ENCODE results near the gene WDR6. TPM values are rescaled to one million over a fixed set of nuclear protein-coding genes. Genes with fewer than 3 reads are reported as not detected.

The WDR6 gene
- total RNA-seq, 1 donor from 2014 or later: 54.3 TPM

DNA sequence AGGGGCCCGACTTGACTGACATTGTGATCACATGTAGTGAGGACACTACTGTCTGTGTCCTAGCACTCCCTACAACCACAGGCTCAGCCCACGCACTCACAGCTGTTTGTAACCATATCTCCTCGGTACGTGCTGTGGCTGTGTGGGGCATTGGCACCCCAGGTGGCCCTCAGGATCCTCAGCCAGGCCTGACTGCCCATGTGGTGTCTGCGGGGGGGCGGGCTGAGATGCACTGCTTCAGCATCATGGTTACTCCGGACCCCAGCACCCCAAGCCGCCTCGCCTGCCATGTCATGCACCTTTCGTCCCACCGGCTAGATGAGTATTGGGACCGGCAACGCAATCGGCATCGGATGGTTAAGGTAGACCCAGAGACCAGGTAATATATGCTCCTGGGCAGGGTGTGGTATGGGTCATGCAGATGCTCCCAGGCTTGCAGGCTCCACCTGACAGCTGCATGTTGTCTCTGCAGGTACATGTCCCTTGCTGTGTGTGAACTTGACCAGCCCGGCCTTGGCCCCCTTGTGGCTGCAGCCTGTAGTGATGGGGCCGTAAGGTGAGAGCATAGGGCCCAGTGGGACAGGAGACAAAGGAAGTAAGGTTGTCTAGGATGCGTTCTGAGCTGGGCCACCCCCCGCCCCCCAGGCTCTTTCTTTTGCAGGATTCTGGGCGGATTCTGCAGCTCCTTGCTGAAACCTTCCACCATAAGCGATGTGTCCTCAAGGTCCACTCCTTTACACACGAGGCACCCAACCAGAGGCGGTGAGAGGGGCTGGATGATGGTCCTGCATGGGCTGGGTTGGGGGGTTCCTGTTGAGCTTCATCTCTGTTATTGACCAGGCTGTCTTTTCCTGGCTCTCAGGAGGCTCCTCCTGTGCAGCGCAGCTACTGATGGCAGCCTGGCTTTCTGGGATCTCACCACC is 6.8 kb downstream of the WDR6 start:
- Histone ChIP-seq H3K36me3 (ENCODE audit: control insufficient read depth in 3 of 3, insufficient read depth in 3 of 3, low read length in 3 of 3) (peaks cover 38 to 42% (median 39%) of the 10 kb centered on the region in 3 donors), H3K9me3 (ENCODE audit: control insufficient read depth in 3 of 3, low read length in 3 of 3) (no peaks in the 10 kb centered on the region), H3K27ac (ENCODE audit: low read depth, low read length) (peak overlapping the region; percentile 82), H3K4me1 (ENCODE audit: control insufficient read depth in 3 of 3, insufficient read depth in 3 of 3, low read length in 3 of 3) (peaks cover 36 to 48% (median 47%) of the 10 kb centered on the region in 3 donors), H3K27me3 (ENCODE audit: control insufficient read depth in 3 of 3, insufficient read depth in 3 of 3, low read length in 3 of 3) (no peaks in the 10 kb centered on the region), H3K4me3 (ENCODE audit: low read length in 3 of 3) (no peak overlapping the region), H3K9ac (ENCODE audit: low read depth in 1 of 3, low read length in 3 of 3) (peak overlapping the region in 2 of 3 donors; percentile 57 to 73)

DNA sequence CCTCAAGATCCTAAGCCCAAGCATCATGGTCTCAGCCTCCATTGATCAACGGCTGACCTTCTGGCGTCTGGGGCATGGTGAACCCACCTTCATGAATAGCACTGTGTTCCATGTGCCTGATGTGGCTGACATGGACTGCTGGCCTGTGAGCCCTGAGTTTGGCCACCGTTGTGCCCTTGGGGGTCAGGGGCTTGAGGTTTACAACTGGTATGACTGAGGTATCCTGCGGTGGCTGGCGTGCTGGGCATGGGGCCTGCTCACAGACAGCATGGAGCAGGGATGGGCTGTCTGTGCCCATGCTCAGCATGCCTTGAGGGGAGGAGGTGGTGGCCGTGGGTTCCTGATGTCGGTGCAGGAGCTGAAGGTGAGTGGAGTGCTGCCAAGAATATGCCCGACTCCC is 7.9 kb downstream of the WDR6 start:
- peaks cover 41 to 54% (median 54%) of the 10 kb centered on the region in 3 donors for H3K4me1 ChIP-seq (ENCODE audit: control insufficient read depth in 3 of 3, insufficient read depth in 3 of 3, low read length in 3 of 3)
- H3K27me3 ChIP-seq (ENCODE audit: control insufficient read depth in 3 of 3, insufficient read depth in 3 of 3, low read length in 3 of 3): no peaks in the 10 kb centered on the region
- peaks cover 36 to 42% (median 39%) of the 10 kb centered on the region in 3 donors for H3K36me3 ChIP-seq (ENCODE audit: control insufficient read depth in 3 of 3, insufficient read depth in 3 of 3, low read length in 3 of 3)
- no peaks in the 10 kb centered on the region for H3K9me3 ChIP-seq (ENCODE audit: control insufficient read depth in 3 of 3, low read length in 3 of 3)
- no peak overlapping the region for H3K4me3 ChIP-seq (ENCODE audit: low read length in 3 of 3)
- no peak overlapping the region for H3K9ac ChIP-seq (ENCODE audit: low read depth in 1 of 3, low read length in 3 of 3)
- H3K27ac ChIP-seq (ENCODE audit: low read depth, low read length): no peak overlapping the region

DNA sequence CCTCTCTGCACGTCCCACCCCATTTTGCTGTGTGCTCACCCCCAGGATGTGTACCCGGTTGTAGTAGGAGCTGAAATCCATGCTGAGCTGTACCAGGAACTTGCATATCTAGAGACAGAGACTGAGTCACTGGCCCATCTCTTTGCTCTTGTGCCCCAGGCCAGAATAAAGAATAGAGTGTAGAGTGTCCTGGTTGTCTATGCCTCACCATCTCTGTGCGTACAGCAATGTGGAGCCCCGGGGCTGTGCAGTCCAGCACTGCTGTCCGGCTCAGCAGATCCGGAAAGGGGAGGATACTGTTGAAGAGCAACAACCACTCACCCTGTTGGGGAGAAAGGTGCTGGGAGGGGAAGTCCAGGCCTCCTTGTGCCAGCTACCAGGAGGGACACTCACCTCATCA is 8.6 kb downstream of the WDR6 start:
- peaks cover 36 to 42% (median 39%) of the 10 kb centered on the region in 3 donors for H3K36me3 ChIP-seq (ENCODE audit: control insufficient read depth in 3 of 3, insufficient read depth in 3 of 3, low read length in 3 of 3)
- peaks cover 48 to 61% (median 61%) of the 10 kb centered on the region in 3 donors for H3K4me1 ChIP-seq (ENCODE audit: control insufficient read depth in 3 of 3, insufficient read depth in 3 of 3, low read length in 3 of 3)

DNA sequence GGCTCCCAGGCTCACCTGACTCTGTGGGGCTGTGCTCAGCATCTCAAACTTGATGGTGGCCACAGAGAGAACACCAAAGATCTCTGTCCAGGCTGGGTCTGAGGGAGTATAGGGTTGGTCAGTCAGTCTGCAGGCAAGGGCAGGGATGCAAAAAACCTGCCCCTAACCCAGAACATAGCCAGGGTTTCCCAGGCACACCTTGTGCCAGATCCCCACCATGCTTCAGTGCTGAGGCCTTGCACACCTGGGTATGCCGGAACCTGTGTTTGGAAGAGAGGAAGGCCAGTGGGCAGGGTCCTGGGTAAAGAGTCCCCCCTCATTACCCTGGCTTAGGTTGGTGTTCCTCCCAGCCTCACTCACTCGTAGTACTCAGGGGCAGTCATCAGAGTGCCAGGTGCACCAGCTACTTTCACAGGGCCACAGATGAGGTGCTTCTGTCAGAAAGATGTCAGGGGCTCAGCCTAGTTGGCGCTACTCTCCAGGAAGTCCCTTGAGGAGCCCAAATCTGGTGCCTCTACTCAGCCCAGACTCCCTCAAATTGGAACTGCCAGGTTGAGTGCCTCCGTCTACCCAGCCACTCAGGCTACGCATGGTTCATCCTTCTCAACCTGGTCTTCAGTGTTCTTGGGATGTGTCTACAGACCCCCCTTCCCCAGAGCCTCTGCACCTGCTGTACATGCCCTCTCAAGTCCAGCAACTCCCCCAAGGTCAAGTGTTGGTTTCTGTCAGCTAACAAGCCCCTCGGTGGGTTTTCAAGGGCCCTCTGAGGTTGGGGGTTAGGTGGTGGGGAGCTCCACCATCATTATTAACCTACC is 9.4 kb downstream of the WDR6 start:
- Histone ChIP-seq H3K36me3 (ENCODE audit: control insufficient read depth in 3 of 3, insufficient read depth in 3 of 3, low read length in 3 of 3) (peaks cover 36 to 42% (median 39%) of the 10 kb centered on the region in 3 donors), H3K27me3 (ENCODE audit: control insufficient read depth in 3 of 3, insufficient read depth in 3 of 3, low read length in 3 of 3) (no peaks in the 10 kb centered on the region), H3K9me3 (ENCODE audit: control insufficient read depth in 3 of 3, low read length in 3 of 3) (no peaks in the 10 kb centered on the region), H3K4me1 (ENCODE audit: control insufficient read depth in 3 of 3, insufficient read depth in 3 of 3, low read length in 3 of 3) (peaks cover 48 to 60% (median 59%) of the 10 kb centered on the region in 3 donors), H3K9ac (ENCODE audit: low read depth in 1 of 3, low read length in 3 of 3) (peak overlapping the region in 1 of 3 donors; percentile 25), H3K4me3 (ENCODE audit: low read length in 3 of 3) (no peak overlapping the region), H3K27ac (ENCODE audit: low read depth, low read length) (no peak overlapping the region)

More for the DNA sequence above, 8.6 kb downstream of the WDR6 start:
- Histone ChIP-seq H3K27ac (ENCODE audit: low read depth, low read length) (no peak overlapping the region), H3K9ac (ENCODE audit: low read depth in 1 of 3, low read length in 3 of 3) (no peak overlapping the region), H3K9me3 (ENCODE audit: control insufficient read depth in 3 of 3, low read length in 3 of 3) (no peaks in the 10 kb centered on the region), H3K27me3 (ENCODE audit: control insufficient read depth in 3 of 3, insufficient read depth in 3 of 3, low read length in 3 of 3) (no peaks in the 10 kb centered on the region), H3K4me3 (ENCODE audit: low read length in 3 of 3) (no peak overlapping the region)

DNA sequence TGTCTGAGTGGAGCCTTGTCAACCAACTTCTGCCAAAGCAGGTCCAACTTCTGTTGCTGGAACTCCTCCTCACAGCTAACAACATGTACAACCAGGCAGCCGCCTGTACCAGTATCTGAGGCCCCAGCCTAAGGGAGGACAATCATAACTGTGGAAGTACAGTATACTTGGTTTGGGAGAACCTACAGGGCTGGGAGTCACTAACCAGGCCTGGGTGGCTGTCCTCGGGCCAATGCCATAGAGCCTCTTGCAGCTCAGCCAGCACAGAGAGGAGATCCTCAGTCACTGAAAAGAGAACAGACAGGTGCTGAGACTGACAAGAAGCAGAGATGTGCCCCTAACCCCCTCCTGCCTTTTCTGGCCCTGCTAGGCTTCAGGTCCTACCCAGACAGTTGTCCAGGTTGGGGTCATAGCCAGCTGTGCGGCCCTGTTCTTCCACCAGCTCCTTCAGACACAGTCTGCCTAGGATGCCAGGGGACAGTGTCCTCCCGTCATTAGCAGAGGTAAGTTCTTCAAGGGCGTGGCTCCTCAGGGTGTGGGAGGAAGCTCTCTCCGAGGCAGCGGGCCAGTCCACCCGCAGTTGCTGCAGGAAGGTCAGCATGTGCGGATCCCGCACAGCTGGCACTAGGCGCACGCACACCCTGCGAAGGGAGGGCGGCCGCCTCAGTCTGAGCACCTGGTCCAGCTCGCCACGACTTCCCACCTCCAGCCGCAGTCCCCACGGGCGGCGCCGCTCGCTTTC is 10.2 kb downstream of the WDR6 start:
- Histone ChIP-seq H3K27me3 (ENCODE audit: control insufficient read depth in 3 of 3, insufficient read depth in 3 of 3, low read length in 3 of 3) (no peaks in the 10 kb centered on the region), H3K9me3 (ENCODE audit: control insufficient read depth in 3 of 3, low read length in 3 of 3) (no peaks in the 10 kb centered on the region), H3K4me3 (ENCODE audit: low read length in 3 of 3) (peak overlapping the region; percentile 81 to 89 (median 87)), H3K36me3 (ENCODE audit: control insufficient read depth in 3 of 3, insufficient read depth in 3 of 3, low read length in 3 of 3) (peaks cover 32 to 38% (median 36%) of the 10 kb centered on the region in 3 donors), H3K27ac (ENCODE audit: low read depth, low read length) (peak overlapping the region; percentile 65), H3K9ac (ENCODE audit: low read depth in 1 of 3, low read length in 3 of 3) (peak overlapping the region; percentile 68 to 86 (median 81)), H3K4me1 (ENCODE audit: control insufficient read depth in 3 of 3, insufficient read depth in 3 of 3, low read length in 3 of 3) (peaks cover 44 to 59% (median 53%) of the 10 kb centered on the region in 3 donors)

DNA sequence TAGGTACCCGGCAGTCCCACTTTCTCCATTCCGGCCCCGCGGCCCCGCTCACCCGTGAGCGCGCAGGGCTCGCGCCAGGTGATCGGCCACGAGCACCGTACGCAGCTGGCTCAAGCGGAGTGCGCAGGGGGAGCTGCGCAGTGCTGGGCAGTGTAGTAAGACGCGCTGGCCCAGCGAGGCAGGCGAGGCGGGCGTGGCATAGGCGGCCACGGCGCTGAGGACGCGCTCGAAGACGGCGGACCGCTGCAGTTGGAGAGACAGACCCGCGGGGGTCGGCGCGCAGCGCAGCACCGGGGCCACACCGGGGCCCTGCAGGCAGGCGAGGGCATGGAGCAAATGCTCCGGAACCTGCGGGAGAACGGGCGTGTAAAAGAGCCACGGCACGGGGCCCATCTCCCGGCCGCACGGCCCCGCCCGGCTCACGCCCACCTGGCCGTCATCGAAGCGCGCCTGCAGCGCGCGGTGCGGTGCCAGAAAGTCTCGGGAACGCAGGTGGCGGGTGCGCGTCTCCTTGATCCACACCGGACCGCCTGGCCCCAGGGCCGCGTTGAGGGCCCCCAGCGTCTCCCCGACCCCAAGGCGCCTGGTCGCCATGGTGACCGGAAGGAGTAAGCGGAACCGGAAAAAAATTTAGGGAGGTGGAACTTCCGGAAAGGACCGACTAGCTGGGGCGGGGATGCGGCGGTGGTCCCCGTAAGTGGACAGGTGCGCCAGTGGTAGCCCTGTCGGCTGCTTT is 10.9 kb downstream of the WDR6 start, which contains the start of gene DALRD3:
Gene DALRD3 (minus strand): TSS at position 610 of the 736 bp plus-strand sequence. CDS start 16 bp downstream, at position 594.
- peaks cover 44 to 59% (median 53%) of the 10 kb centered on the region in 3 donors for H3K4me1 ChIP-seq (ENCODE audit: control insufficient read depth in 3 of 3, insufficient read depth in 3 of 3, low read length in 3 of 3)
- H3K9me3 ChIP-seq (ENCODE audit: control insufficient read depth in 3 of 3, low read length in 3 of 3): no peaks in the 10 kb centered on the region
- H3K27me3 ChIP-seq (ENCODE audit: control insufficient read depth in 3 of 3, insufficient read depth in 3 of 3, low read length in 3 of 3): no peaks in the 10 kb centered on the region
- peak within 1 kb of the TSS; percentile 81 to 89 (median 87) for H3K4me3 ChIP-seq (ENCODE audit: low read length in 3 of 3)
- peak within 1 kb of the TSS; percentile 65 for H3K27ac ChIP-seq (ENCODE audit: low read depth, low read length)
- H3K36me3 ChIP-seq (ENCODE audit: control insufficient read depth in 3 of 3, insufficient read depth in 3 of 3, low read length in 3 of 3): peaks cover 34 to 40% (median 35%) of the 10 kb centered on the region in 3 donors
- H3K9ac ChIP-seq (ENCODE audit: low read depth in 1 of 3, low read length in 3 of 3): peak within 1 kb of the TSS; percentile 68 to 86 (median 81)

DNA sequence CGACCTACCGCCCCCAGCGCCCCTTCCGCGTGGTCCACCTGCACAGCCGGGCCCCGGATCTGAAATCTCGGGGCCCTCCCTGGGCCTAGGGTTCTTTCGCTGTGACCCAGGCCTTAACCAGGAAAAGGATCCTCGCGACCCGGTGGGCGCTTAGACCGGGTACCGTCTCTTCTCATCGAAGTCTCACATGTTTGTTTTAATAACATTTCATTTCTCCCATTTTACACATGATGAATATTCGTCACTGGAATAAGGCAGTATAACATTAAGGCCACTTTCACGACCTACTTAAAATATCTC is 11.5 kb downstream of the WDR6 start:
- Histone ChIP-seq H3K27me3 (ENCODE audit: control insufficient read depth in 3 of 3, insufficient read depth in 3 of 3, low read length in 3 of 3) (no peaks in the 10 kb centered on the region), H3K9ac (ENCODE audit: low read depth in 1 of 3, low read length in 3 of 3) (peak overlapping the region; percentile 68 to 86 (median 81)), H3K36me3 (ENCODE audit: control insufficient read depth in 3 of 3, insufficient read depth in 3 of 3, low read length in 3 of 3) (peaks cover 35 to 42% (median 36%) of the 10 kb centered on the region in 3 donors), H3K9me3 (ENCODE audit: control insufficient read depth in 3 of 3, low read length in 3 of 3) (no peaks in the 10 kb centered on the region), H3K4me1 (ENCODE audit: control insufficient read depth in 3 of 3, insufficient read depth in 3 of 3, low read length in 3 of 3) (peaks cover 42 to 58% (median 53%) of the 10 kb centered on the region in 3 donors), H3K27ac (ENCODE audit: low read depth, low read length) (peak overlapping the region; percentile 65), H3K4me3 (ENCODE audit: low read length in 3 of 3) (peak overlapping the region; percentile 81 to 89 (median 87))

DNA sequence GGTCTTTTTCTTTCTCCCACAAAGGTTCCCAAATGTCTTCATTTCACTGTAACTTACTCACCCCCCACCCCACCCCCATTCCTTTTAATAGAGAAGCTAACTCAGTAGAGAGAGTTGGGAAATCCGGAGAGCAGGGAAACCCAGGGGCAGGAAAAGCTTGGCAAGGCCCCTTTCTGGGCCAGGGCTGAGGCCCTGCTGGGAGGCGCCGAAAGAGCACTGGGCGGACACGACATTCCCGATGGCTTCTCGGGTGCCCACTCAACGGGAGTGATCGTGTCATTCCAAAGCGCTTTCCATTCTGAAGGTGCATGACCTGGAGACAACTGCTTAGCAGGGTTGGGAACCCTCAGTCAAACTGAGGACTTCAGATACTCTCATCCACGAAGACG is 12.7 kb downstream of the WDR6 start:
- peaks cover 40 to 57% (median 49%) of the 10 kb centered on the region in 3 donors for H3K4me1 ChIP-seq (ENCODE audit: control insufficient read depth in 3 of 3, insufficient read depth in 3 of 3, low read length in 3 of 3)
- peak overlapping the region; percentile 86 to 99 (median 99) for H3K9ac ChIP-seq (ENCODE audit: low read depth in 1 of 3, low read length in 3 of 3)
- H3K4me3 ChIP-seq (ENCODE audit: low read length in 3 of 3): peak overlapping the region; percentile 81 to 99 (median 98)
- H3K9me3 ChIP-seq (ENCODE audit: control insufficient read depth in 3 of 3, low read length in 3 of 3): no peaks in the 10 kb centered on the region
- H3K27me3 ChIP-seq (ENCODE audit: control insufficient read depth in 3 of 3, insufficient read depth in 3 of 3, low read length in 3 of 3): no peaks in the 10 kb centered on the region
- H3K36me3 ChIP-seq (ENCODE audit: control insufficient read depth in 3 of 3, insufficient read depth in 3 of 3, low read length in 3 of 3): peaks cover 38 to 45% (median 38%) of the 10 kb centered on the region in 3 donors
- peak overlapping the region; percentile 99 for H3K27ac ChIP-seq (ENCODE audit: low read depth, low read length)

Measured in skeletal muscle tissue (tissue), 4 donors.